ENCODE data around the gene C19orf53.
"Not testable (repeated sequence)": the region's sequence is repeated elsewhere in the genome, so short reads cannot be mapped to it uniquely, and the experiment has no call there.

The C19orf53 gene

DNA sequence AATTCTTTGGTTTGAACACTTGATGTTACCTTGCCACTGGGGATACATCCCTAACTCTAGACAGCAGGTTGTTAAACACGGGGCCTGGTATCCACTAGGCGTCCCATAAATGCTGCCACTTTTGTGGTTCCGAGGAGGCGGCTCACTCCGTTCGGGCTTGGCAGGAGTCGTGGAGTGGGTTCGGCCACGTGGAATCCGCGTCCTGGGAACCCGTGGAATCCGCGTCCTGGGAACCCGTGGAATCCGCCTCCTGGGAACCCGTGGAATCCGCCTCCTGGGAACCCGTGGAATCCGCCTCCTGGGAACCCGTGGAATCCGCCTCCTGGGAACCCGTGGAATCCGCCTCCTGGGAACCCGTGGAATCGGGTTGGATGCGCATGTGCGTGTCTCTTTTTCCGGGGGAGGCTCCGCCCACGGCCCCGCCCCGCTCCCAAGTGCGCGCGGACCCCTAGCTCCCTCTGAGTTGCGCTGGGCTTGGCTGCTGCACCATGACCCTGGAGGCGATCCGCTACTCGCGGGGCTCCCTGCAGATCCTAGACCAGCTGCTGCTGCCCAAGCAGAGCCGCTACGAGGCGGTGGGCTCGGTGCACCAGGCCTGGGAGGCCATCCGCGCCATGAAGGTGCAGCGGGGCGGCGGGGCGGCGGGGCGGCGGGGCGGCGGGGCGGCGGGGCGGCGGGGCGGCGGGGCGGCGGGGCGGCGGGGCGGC is 10.0 kb upstream of the C19orf53 start, which contains the start of gene MRI1:
Gene MRI1 (plus strand): TSS at position 422 of the 707 bp plus-strand sequence. CDS start 67 bp downstream, at position 489.
- DNase-seq (ENCODE audit: low read depth) = peak; percentile 67

DNA sequence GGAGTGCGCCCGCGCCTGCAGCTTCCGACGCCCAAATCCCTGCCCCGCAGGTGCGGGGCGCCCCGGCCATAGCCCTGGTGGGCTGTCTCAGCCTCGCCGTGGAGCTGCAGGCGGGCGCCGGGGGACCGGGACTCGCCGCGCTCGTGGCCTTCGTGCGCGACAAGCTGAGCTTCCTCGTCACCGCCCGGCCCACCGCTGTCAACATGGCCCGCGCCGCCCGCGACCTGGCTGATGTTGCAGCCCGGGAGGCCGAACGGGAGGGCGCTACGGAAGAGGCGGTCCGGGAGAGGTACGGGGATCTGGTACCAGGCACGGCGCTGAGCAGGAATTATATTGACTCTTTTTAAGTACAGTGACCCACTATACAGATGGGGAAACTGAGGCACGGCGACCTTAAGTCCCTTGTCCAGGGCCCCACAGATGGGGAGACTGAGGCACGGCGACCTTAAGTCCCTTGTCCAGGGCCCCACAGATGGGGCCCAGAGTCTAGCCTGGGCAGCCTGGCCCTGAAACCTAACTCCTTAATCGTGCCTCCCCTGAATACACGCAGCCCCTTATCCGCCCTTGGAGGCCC is 9.3 kb upstream of the C19orf53 start:
- no peak for DNase-seq (ENCODE audit: low read depth)

DNA sequence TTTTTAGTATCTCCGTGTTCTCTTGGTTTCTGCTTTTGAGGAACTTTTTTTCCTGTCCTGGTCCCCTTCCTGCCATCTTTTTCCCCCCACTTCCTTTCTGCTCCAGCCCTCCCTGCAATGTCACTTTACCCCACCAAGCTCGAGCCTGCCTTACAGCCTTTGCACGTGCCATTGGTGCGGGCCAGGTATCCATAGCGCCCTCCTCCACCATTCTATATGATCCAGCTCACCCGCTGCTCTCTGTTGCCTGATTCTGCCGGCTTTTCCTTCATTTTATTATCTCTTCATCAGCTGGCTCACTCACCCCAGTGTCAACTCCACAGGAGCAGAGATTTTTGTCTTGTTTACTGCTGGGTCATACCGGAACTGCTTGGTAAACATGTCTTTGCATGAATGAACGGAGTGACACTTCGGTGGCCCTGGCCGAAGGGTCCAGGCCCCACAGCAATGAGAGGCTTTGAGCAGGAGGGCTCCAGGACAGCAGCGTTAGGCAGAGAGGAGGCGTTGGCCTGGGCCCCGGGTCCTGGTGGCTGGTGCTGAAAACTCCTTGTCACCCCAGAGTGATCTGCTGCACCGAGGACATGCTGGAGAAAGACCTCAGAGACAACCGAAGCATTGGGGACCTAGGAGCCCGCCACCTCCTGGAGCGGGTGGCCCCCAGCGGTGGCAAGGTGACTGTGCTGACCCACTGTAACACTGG is 8.7 kb upstream of the C19orf53 start:
- no peak for DNase-seq (ENCODE audit: low read depth)

DNA sequence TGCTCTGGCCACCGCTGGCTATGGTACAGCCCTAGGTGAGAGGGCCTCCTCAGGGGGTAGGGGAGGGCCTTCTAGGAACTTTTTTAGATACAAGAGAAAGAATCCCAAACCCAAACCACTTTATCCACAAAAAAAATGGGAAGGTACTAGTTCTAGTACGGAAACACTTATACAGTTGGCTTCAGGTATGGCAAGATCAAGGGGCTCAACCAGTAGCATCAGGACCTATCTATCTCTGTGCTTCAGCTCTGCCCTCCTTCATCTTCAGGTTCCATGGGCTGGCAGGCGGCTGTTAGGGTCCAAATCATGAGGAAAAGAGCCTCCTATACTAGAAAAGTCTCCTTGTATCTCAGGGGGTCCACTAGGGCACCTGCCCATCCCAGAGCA is 8.2 kb upstream of the C19orf53 start:
- DNase-seq (ENCODE audit: low read depth) = no peak

- DNase-seq (ENCODE audit: low read depth) = no peak
These were observed 5.7 kb upstream of the C19orf53 start for GRCh38 chr19:13768510-13768909.

GRCh38 chr19:13770013-13770635 is 4.1 kb upstream of the C19orf53 start:
- DNase-seq (ENCODE audit: low read depth) = no peak

DNA sequence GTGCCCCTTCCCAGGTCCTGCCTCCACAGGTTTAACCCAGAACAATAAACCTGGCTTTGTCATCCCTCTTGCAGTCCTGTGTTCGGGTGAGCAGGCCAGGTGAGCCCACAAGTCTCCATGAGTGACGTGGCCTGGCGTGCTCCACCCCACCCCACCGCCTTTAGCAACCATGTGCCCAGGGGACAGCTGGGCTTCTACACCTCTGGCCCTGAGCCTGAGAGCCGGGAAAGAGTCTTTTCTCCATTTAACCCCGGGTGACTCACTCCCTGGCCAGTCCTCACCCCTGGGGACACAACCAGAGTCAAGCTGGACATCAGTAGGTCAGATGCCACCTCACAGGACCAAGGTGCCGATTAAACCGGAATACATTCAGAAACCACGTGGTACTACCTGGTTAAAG is 4.1 kb downstream of the C19orf53 start:
- no peak for DNase-seq (ENCODE audit: low read depth)

- no peak for DNase-seq (ENCODE audit: low read depth)
These were observed 4.6 kb downstream of the C19orf53 start for GRCh38 chr19:13778847-13779246.

DNA sequence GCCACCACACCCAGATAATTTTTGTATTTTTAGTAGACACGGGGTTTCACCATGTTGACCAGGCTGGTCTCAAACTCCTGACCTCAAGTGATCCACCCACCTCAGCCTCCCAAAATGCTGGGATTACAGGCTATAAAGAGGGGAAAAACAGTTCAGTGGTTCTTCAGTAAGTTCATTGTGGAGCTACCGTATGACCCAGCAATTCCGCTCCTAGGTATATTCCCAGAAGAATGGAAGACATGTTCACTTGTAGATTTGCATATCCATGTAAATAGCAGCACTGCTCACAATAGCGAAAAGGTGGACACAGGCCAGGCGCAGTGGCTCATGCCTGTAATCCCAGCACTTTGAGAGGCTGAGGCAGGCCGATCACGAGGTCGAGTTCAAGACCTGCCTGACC is 5.5 kb downstream of the C19orf53 start:
- DNase-seq (ENCODE audit: low read depth) = not testable (repeated sequence)

DNA sequence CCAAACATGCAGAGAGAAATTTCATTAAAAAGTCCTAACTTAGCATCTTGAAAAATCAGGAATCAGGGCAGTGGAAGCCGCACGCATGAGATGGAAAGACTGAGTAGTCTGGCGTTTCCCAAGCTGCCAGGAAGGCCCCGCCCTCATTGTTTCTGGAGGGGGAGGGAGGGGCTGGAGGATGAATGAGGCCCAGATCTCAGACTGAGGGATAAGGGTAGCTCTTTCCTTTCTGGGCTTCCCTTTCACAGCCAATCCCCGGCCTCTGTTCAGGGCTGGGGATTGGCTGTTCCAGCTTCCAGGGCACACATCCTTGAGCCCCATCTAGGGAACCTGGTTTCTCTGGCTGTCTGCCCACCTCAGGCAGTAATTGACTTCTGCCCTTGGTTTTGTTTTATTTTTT is 7.3 kb downstream of the C19orf53 start:
- no peak for DNase-seq (ENCODE audit: low read depth)

DNA sequence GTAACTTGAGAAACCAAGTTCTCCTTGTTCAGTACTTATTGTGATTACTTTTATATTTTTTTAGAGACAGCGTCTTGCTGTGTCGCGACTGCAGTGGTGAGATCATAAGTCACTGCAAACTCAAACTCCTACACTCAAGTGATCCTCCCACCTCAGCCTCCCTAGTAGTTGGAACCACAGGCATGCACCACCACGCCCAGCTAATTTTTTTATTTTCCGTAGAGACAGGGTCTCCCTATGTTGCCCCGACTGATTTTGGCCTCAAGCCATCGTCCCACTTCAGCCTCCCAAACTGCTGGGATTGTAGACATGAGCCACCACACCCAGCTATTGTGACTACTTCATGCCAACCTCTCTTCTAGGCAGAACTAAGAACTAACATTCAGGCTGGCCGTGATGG is 8.3 kb downstream of the C19orf53 start:
- no peak for DNase-seq (ENCODE audit: low read depth)

DNA sequence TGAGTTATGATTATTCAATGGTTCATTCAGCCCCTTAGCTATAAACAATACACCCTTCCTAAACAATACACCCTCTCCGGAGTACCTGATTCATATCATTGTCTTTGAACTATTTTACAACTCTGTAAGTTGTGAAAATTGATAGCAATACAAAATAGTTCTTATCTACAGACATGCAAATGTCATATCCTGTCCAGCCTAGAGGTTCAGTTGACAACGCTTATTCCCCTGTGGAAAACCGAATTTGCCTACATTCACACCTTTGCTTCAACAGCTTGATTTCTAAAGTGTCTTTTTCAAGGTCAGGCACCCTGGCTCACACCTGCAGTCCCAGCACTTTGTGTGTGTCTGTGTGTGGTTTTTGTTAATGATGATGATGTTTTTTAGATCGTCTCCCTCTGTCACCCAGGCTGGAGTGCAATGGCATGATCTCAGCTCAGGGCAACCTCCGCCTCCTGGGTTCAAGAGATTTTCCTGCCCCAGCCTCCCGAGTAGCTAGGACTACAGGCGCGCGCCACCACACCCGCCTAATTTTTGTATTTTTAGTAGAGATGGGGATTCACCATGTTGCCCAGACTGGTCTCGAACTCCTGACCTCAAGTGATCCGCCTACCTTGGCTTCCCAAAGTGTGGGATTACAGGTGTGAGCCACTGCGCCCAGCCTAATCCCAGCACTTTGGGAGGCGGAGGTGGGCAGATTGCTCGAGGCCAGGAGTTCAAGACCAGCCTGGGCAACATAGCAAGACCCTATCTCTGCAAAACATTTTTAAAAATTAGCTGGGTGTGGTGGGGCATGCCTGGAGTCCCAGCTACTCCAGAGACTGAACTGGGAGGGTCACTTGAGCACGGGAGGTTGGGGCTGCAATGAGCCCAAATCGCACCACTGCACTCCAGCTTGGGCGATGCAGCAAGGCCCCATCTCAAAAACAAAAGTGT is 9.6 kb downstream of the C19orf53 start:
- no peak for DNase-seq (ENCODE audit: low read depth)

DNA sequence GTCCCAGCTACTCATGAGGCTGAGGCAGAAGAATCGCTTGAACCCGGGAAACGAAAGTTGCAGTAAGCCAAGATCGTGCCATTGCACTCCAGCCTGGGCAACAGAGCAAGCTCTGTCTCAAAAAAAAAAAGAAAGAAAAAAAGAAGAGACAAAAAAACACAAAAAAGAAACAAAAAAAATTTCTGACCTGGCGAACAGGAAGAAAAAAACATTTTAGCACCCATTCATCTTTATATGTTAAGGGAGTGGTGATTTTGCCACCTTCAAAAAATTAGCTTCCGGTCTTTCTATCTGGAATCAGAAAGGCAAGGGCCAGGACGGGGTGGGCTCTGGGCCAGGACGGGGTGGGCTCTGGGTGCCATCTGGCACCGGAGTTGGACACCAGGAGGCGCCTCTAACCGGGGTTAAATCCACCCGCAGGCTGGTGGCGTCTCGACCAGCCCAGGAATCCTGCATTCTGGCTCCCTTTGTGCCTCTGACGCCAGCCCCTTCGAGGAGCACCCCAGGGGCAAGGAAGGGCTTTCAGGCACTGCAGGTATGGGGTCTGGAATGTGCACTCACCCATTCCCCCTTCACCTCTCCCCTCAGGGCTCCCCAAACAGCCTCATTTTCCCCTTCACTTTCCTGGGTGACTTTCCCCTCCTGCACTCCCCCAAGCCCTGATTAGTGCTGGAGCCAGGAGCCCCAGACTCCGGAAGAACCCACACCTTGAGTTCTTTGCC is 10.6 kb downstream of the C19orf53 start:
- DNase-seq (ENCODE audit: low read depth) = peak; percentile 50

- no peak for DNase-seq (ENCODE audit: low read depth)
These were observed 14.7 kb downstream of the C19orf53 start for GRCh38 chr19:13788991-13789390.

GRCh38 chr19:13790354-13790753 is 16.1 kb downstream of the C19orf53 start:
- peak; percentile 21 for DNase-seq (ENCODE audit: low read depth)

GRCh38 chr19:13793317-13793716 is 19.1 kb downstream of the C19orf53 start:
- not testable (repeated sequence) for DNase-seq (ENCODE audit: low read depth)

DNA sequence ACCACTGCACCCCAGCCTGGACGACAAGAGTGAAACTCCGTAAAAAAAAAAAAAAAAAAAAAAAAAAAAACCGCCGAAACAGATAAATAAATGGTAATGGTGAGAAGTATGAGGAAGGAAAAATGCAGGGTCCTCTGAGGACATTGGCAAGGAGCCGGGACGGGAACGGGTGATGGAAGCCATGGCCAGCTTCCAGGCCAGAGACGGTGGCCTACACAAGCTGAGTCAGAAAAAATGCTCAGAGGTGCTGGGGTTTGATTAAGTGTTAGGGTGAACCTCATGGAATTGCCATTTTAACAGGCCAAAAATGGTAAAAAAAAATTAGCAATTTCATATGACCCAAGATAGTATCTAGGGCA is 20.1 kb downstream of the C19orf53 start:
- no peak for DNase-seq (ENCODE audit: low read depth)

DNA sequence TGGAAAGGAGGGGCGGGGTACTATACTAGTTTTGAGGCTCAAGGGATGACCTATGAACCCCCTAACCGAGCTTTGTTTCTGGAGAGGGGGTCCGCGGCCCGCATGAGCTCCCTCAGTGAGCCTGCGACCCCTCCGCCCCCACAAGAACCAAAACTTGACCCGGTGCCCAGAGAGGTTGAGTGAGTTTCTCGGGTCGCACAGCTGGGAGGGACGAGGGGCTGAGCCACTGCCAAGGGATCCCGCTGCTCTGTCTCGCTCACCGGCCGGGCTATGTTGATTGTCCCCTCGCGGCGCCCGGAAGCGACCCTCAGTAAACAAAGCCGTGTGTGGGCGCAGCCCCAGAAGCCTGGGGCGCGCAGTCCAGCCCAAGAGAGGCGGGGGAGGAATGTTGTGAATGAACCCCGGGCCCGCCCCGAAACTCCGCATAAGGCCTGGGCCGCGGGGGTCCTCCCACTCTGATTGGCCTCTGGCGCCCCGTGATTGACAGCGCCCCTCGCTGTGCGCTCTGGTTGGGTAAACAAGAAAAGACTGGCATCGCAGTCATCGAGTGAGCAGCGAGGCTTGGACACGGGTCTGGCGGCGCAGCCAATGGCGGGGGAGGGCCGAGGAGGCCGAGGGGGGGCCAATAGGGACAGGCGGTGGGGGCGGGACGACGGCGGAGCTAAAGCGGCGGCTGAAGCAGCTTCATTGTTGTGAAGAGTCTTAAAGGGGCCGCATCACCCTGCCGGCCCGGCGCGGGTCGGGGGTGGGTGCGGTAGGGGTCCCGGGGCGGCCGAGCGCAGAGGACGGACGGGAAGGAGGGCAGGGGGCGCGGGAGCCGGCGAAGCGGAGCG is 20.7 kb downstream of the C19orf53 start, which contains the start of gene ZSWIM4:
Gene ZSWIM4 (plus strand): TSS at position 687 of the 833 bp plus-strand sequence. CDS start 206 bp downstream, outside the sequence.
- peak; percentile 88 for DNase-seq (ENCODE audit: low read depth)

- DNase-seq (ENCODE audit: low read depth) = no peak
These were observed 21.5 kb downstream of the C19orf53 start for GRCh38 chr19:13795595-13796300.

Data from stimulated activated CD8-positive, alpha-beta memory T cell treated with anti-CD3 and anti-CD28 coated beads, Interleukin-12 subunit alpha, Interleukin-12 subunit beta, amount 100 ng/mL, for 4 hours (primary cell).